VCaP (cell line): ENCODE results near the gene UGCG.

Experiments
- H3K27ac ChIP-seq: fragments of 450-650 bp; 2 replicates; pipeline ENCODE4 v1.5.1; 2017
- CTCF ChIP-seq: fragments of 450-650 bp; conservative IDR thresholded peaks from 2 replicates; pipeline ENCODE4 v1.5.1; 2017; ENCODE audit warnings: mild to moderate bottlenecking, moderate library complexity

The UGCG gene

GRCh38 chr9:111934747-111935146 lies 38.1 kb downstream of the UGCG start:
- TF ChIP-seq CTCF, result no peak
- H3K27ac ChIP-seq, result no peak overlapping the region

GRCh38 chr9:111936391-111936790 lies 39.8 kb downstream of the UGCG start:
- no peak for TF ChIP-seq CTCF
- H3K27ac ChIP-seq, result no peak overlapping the region

GRCh38 chr9:111937301-111937700 lies 40.7 kb downstream of the UGCG start:
- H3K27ac ChIP-seq, result no peak overlapping the region
- TF ChIP-seq CTCF, result no peak

GRCh38 chr9:111937781-111938426 lies 41.3 kb downstream of the UGCG start:
- no peak for TF ChIP-seq CTCF

GRCh38 chr9:111938427-111938800 lies 41.8 kb downstream of the UGCG start:
- H3K27ac ChIP-seq, result no peak overlapping the region
- TF ChIP-seq CTCF, result no peak

More at GRCh38 chr9:111937781-111938426, 41.3 kb downstream of the UGCG start:
- no peak overlapping the region for H3K27ac ChIP-seq

GRCh38 chr9:111939322-111939721 lies 42.7 kb downstream of the UGCG start:
- no peak overlapping the region for H3K27ac ChIP-seq
- no peak for TF ChIP-seq CTCF

- TF ChIP-seq CTCF, result no peak
- no peak overlapping the region for H3K27ac ChIP-seq
Observed at GRCh38 chr9:111940697-111941096, 44.1 kb downstream of the UGCG start.
